Posterior cingulate gyrus (tissue), 11 donors: Measurements from ENCODE around the gene CCDC178.

Experiments used
- DNase-seq, 10 donors: peaks; one replicate each; pipeline versions ENCODE4 v3.0.0 to v3.0.0-alpha.2; 2020 to 2021; ENCODE audit warnings: mixed read lengths in 3 of 10
- intact Hi-C: fragments of 100-400 bp; cut with DNase I; formaldehyde crosslinking; loops from one replicate; pipeline ENCODE4 v1.15.1; 2023

Gene CCDC178

GRCh38 chr18:32899819-32900218, 540.7 kb downstream of the CCDC178 start:
- DNase-seq, result no peak
- intact Hi-C loops, result no loop called here

- intact Hi-C loops, result no loop called here
- no peak for DNase-seq
Measured at GRCh38 chr18:32896776-32897547, 543.6 kb downstream of the CCDC178 start.

DNA sequence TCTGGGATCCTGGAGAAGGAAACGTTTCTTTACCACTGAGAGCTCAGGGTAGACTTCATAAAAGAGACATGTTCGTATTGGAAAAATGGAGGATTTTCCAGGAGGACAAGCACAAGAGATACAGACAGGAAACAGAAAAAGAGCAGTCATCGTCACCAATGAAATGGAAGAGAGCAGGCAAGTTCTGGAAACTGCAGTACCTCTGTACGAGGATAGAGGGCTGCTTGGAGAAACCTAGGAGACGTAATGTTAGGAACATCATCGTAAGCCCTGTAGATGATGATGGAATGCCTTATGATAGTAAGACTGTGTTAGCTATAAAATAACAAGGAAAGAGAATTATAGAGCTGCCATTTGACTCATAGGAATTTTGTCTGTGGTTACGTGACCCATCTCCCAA, 546.6 kb downstream of the CCDC178 start:
- intact Hi-C loops, result no loop called here

GRCh38 chr18:32891797-32892196, 548.7 kb downstream of the CCDC178 start:
- intact Hi-C loops, result no loop called here
- DNase-seq, result no peak

More for the DNA sequence above, 546.6 kb downstream of the CCDC178 start:
- no peak for DNase-seq

GRCh38 chr18:32891130-32891529, 549.4 kb downstream of the CCDC178 start:
- DNase-seq, result no peak
- intact Hi-C loops, result no loop called here

DNA sequence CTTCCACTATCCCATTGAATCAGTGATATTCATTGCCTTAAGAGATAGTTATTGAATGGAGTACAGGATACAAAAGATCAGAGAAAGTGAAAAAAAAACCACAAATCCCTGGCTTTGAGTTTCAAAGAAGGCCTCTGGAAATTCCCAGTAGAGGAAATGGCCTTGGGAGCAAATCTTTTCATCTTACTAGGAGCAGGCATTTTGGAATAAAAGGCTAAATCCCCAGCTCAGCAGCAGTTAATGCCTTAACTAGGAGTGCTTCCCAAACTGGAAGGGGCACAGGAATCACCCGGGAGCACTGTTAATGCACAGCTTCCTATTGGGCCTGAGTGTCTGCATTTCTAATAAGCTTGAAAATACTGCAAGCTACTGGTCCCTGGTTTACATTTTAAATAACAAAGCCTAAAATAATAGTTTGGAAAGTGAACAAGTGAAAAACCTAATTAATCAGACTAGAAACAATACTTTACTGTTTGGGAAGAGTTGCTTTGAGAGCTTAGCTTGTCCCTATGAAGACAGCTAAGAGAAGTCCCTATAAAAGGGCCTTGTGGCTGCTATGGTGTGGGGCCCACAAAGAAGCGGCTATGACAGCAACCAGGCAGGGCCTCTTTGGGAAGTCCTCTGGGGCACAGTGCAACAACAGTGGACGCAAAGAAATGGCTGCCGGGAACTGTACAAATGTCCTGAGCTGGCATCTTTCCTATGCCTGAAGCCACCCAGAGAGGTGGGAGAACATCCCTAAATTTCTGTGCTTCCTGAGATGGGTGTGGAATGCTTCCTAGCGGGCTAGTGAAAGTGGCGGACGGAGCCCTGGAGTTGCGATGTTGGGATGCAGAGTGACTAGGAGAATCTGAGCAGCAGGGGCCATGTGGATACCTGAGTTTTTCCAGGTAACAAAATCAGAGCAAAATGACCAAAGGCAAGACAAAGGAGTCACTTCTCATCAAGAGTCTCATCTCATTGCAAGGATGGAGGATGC, 550.6 kb downstream of the CCDC178 start:
- intact Hi-C loops, result no loop called here
- no peak for DNase-seq

DNA sequence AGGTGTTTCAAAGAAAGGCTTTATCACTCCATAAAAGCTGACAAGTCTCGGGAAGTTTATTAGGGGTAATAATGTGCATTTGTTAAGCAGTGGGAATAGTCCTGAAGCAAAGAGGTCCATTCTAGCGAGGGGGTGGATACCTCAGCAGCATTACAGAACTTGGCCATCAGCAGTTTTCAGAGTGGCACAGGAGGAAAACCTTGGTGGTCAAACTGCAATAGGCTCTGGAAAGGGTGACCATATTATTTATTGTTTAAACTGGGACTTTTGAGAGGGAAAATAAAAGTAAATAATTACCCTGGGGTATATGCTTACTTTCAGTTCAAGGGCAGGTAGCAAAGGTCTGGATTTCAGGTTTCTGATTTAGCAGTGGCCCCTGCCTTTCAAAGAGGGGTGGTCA, 552.2 kb downstream of the CCDC178 start:
- intact Hi-C loops, result no loop called here
- no peak for DNase-seq
